ENCODE data around the gene PAPPA2.

GRCh38 chr1:176485083-176485482 is 22.1 kb downstream of the PAPPA2 start:
- no peak for TF ChIP-seq CTCF (IDR thresholded peaks at IDR 0.05)
- TF ChIP-seq POLR2A (IDR thresholded peaks at IDR 0.05), result no peak
